H9 (cell line): ENCODE results near the gene NECAB2. TPM values are rescaled to one million over a fixed set of nuclear protein-coding genes. Genes with fewer than 3 reads are reported as not detected.

Source experiments
- DNase-seq: peaks from one replicate; pipeline ENCODE4 v3.0.0-alpha.2; 2017
- H2AFZ ChIP-seq: one replicate; pipeline ENCODE4 v1.6.1; 2013; ENCODE audit warnings: mild to moderate bottlenecking, low read length, control low read depth, moderate library complexity
- H2AK5ac ChIP-seq: 2 replicates; pipeline ENCODE4 v1.6.1; 2013; ENCODE audit warnings: low read length, control low read depth, mixed read lengths; ENCODE audit not compliant: insufficient read length
- H2BK120ac ChIP-seq: one replicate; pipeline ENCODE4 v1.6.1; 2013; ENCODE audit warnings: low read depth, mild to moderate bottlenecking, low read length, control low read depth, inconsistent platforms; ENCODE audit not compliant: poor library complexity, severe bottlenecking
- H2BK12ac ChIP-seq: 2 replicates; pipeline ENCODE4 v1.6.1; 2013; ENCODE audit warnings: low read length, control low read depth, mixed read lengths, low read depth; ENCODE audit not compliant: insufficient read length
- H2BK15ac ChIP-seq: 2 replicates; pipeline ENCODE4 v1.6.1; 2013; ENCODE audit warnings: low read depth, low read length, control low read depth
- H2BK20ac ChIP-seq: one replicate; pipeline ENCODE4 v1.6.1; 2013; ENCODE audit warnings: low read depth, mild to moderate bottlenecking, low read length, control low read depth, inconsistent platforms; ENCODE audit not compliant: poor library complexity, severe bottlenecking
- H2BK5ac ChIP-seq: 2 replicates; pipeline ENCODE4 v1.6.1; 2013; ENCODE audit warnings: low read length, control low read depth, mixed read lengths; ENCODE audit not compliant: insufficient read length
- H3K14ac ChIP-seq: 2 replicates; pipeline ENCODE4 v1.6.1; 2013; ENCODE audit warnings: low read length, control low read depth; ENCODE audit not compliant: insufficient read depth
- H3K18ac ChIP-seq: 2 replicates; pipeline ENCODE4 v1.6.1; 2013; ENCODE audit warnings: low read depth, mild to moderate bottlenecking, mixed read lengths, low read length, control low read depth; ENCODE audit not compliant: insufficient read length
- H3K23ac ChIP-seq: 2 replicates; pipeline ENCODE4 v1.6.1; 2013; ENCODE audit warnings: low read length, control low read depth, mixed read lengths, low read depth; ENCODE audit not compliant: insufficient read length
- H3K23me2 ChIP-seq: 2 replicates; pipeline ENCODE4 v1.6.1; 2013; ENCODE audit warnings: low read depth, mild to moderate bottlenecking, mixed read lengths, low read length, control low read depth; ENCODE audit not compliant: insufficient read length, poor library complexity, severe bottlenecking
- H3K27ac ChIP-seq: 2 replicates; pipeline ENCODE4 v1.5.1; 2013; ENCODE audit warnings: low read length, control low read depth, mixed read lengths, low read depth; ENCODE audit not compliant: insufficient read length
- H3K27me3 ChIP-seq: 2 replicates; pipeline ENCODE4 v1.6.1; 2013; ENCODE audit warnings: low read length, control low read depth, inconsistent platforms; ENCODE audit not compliant: insufficient read depth
- H3K4ac ChIP-seq: 2 replicates; pipeline ENCODE4 v1.6.1; 2013; ENCODE audit warnings: low read depth, mild to moderate bottlenecking, control low read depth, inconsistent platforms, low read length, moderate library complexity
- H3K4me1 ChIP-seq: 2 replicates; pipeline ENCODE4 v1.6.1; 2013; ENCODE audit warnings: low read length, control low read depth, inconsistent platforms; ENCODE audit not compliant: insufficient read depth
- H3K4me2 ChIP-seq: 2 replicates; pipeline ENCODE4 v1.6.1; 2013; ENCODE audit warnings: low read length, control low read depth, mixed read lengths; ENCODE audit not compliant: insufficient read length, insufficient read depth
- H3K56ac ChIP-seq: 2 replicates; pipeline ENCODE4 v1.6.1; 2013; ENCODE audit warnings: low read depth, mild to moderate bottlenecking, mixed read lengths, low read length, control low read depth; ENCODE audit not compliant: insufficient read length
- H3K79me1 ChIP-seq: 2 replicates; pipeline ENCODE4 v1.6.1; 2013; ENCODE audit warnings: low read depth, mild to moderate bottlenecking, moderate library complexity, low read length, control low read depth, inconsistent platforms; ENCODE audit not compliant: insufficient read depth, poor library complexity, severe bottlenecking
- H3K79me2 ChIP-seq: 2 replicates; pipeline ENCODE4 v1.6.1; 2013; ENCODE audit warnings: low read length, control low read depth, inconsistent platforms; ENCODE audit not compliant: insufficient read depth
- H3K9ac ChIP-seq: 2 replicates; pipeline ENCODE4 v1.6.1; 2013; ENCODE audit warnings: low read length, control low read depth, mixed read lengths; ENCODE audit not compliant: insufficient read length; ENCODE audit errors: extremely low read depth
- H3K9me3 ChIP-seq: one replicate; pipeline ENCODE4 v1.6.1; 2013; ENCODE audit warnings: low read depth, low read length, inconsistent platforms; ENCODE audit not compliant: control insufficient read depth
- H3T11ph ChIP-seq: one replicate; pipeline ENCODE4 v1.6.1; 2013; ENCODE audit warnings: mild to moderate bottlenecking, low read length, control low read depth, inconsistent platforms
- H4K20me1 ChIP-seq: one replicate; pipeline ENCODE4 v1.6.1; 2013; ENCODE audit not compliant: control insufficient read depth, insufficient read length, insufficient read depth
- H4K5ac ChIP-seq: 2 replicates; pipeline ENCODE4 v1.6.1; 2013; ENCODE audit warnings: low read depth, mild to moderate bottlenecking, mixed read lengths, low read length, control low read depth; ENCODE audit not compliant: insufficient read length
- H4K8ac ChIP-seq: replicated peaks from 2 replicates; pipeline ENCODE4 v1.6.1; 2013; ENCODE audit warnings: low read length, control low read depth, mixed read lengths, low read depth; ENCODE audit not compliant: insufficient read length
- H4K91ac ChIP-seq: 2 replicates; pipeline ENCODE4 v1.6.1; 2013; ENCODE audit warnings: low read depth, mild to moderate bottlenecking, moderate library complexity, mixed read lengths, low read length, control low read depth; ENCODE audit not compliant: insufficient read length
- H3K27ac Mint-ChIP-seq, 3 experiments: 2 replicates in 2 of 3; 3 replicates in 1 of 3; pipeline ENCODE4 v1.8.0; 2020 to 2021; ENCODE audit warnings: mixed read lengths in 3 of 3, mild to moderate bottlenecking in 1 of 3, moderate library complexity in 1 of 3
- H3K27me3 Mint-ChIP-seq: 2 replicates; pipeline ENCODE4 v1.8.0; 2021; ENCODE audit warnings: low read depth, mild to moderate bottlenecking, moderate library complexity, mixed read lengths
- H3K36me3 Mint-ChIP-seq, 3 experiments: 2 replicates in 2 of 3; 3 replicates in 1 of 3; pipeline ENCODE4 v1.8.0; 2020 to 2021; ENCODE audit warnings: low read depth in 3 of 3, mixed read lengths in 3 of 3; ENCODE audit not compliant: insufficient read depth in 1 of 3
- H3K4me1 Mint-ChIP-seq, 2 experiments: 2 replicates each; pipeline ENCODE4 v1.8.0; 2020; ENCODE audit warnings: mixed read lengths in 2 of 2
- H3K4me3 Mint-ChIP-seq, 2 experiments: 2 replicates in 1 of 2; 3 replicates in 1 of 2; pipeline ENCODE4 v1.8.0; 2020 to 2021; ENCODE audit warnings: mild to moderate bottlenecking in 2 of 2, mixed read lengths in 2 of 2, moderate library complexity in 1 of 2
- H3K9me3 Mint-ChIP-seq, 2 experiments: 2 replicates in 1 of 2; 3 replicates in 1 of 2; pipeline ENCODE4 v1.8.0; 2020; ENCODE audit warnings: mild to moderate bottlenecking in 2 of 2, mixed read lengths in 2 of 2, moderate library complexity in 1 of 2
- WGBS: extraction: QIAGEN DNeasy Blood & Tissue Kit; methylation state at CpG from one replicate; pipeline ENCODE4 v1.1.7; 2013; ENCODE audit warnings: missing lambda C conversion rate, low lambda C conversion rate, mixed read lengths; ENCODE audit not compliant: insufficient read length; ENCODE audit errors: extremely low coverage; 5-methylcytosine and 5-hydroxymethylcytosine counted together
- total RNA-seq: library from RNA; stranded (reverse); gene quantifications from 2 replicates; pipeline ENCODE4 v1.2.1, GENCODE V29; 2021
- TF ChIP-seq, protein P1 (sequence below): fragments of 200-600 bp; sonication (generic); conservative IDR thresholded peaks from 3 replicates; pipeline ENCODE4 v1.8.0; 2021; ENCODE audit warnings: antibody characterized with exemption, mild to moderate bottlenecking

NECAB2 gene
- total RNA-seq, 1 experiment from 2014 or later: 12.6 TPM

DNA sequence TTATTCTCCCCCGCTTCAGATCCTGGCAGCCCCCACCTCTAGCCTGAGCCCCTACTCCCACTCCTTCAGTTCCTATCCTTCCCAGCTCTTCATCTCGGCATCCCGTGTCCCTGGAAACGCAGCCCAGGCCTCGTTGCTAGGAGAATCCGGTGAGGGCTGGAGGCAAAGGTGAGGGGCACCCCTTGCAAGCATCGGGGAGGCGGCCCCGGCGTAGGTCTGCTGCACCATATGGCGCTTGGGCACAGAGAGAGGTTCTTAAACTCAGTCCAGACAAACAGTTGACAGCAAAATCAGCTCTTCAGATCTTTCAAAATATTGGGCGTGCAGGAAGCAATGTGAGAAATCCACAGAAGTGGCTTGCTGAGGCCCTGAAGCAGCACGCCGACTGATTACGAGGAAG is 59.6 kb downstream of the NECAB2 start:
- H3K4me1 Mint-ChIP-seq: peaks cover 33 to 42% of the 10 kb centered on the region in 2 experiments
- Histone ChIP-seq H3K23ac (no peak overlapping the region), H3K14ac (0 out of 2 replicates have a peak overlapping the region, but pooled peaks have one; percentile 16)

More for the DNA sequence above, 59.6 kb downstream of the NECAB2 start:
- no peak overlapping the region for H4K91ac ChIP-seq
- H3K36me3 Mint-ChIP-seq: no peaks in the 10 kb centered on the region
- H4K8ac ChIP-seq: no peak overlapping the region
- no peak overlapping the region for H4K5ac ChIP-seq
- H3K56ac ChIP-seq: no peak overlapping the region
- no peaks in the 10 kb centered on the region; a peak in 2 of 5 replicates for H3K9me3 Mint-ChIP-seq
- no peak overlapping the region for H3K18ac ChIP-seq
- no peaks in the 10 kb centered on the region for H3K79me1 ChIP-seq
- no CpG with 5 or more reads among the region's 15 CpGs for WGBS
- TF ChIP-seq, protein P1, sequence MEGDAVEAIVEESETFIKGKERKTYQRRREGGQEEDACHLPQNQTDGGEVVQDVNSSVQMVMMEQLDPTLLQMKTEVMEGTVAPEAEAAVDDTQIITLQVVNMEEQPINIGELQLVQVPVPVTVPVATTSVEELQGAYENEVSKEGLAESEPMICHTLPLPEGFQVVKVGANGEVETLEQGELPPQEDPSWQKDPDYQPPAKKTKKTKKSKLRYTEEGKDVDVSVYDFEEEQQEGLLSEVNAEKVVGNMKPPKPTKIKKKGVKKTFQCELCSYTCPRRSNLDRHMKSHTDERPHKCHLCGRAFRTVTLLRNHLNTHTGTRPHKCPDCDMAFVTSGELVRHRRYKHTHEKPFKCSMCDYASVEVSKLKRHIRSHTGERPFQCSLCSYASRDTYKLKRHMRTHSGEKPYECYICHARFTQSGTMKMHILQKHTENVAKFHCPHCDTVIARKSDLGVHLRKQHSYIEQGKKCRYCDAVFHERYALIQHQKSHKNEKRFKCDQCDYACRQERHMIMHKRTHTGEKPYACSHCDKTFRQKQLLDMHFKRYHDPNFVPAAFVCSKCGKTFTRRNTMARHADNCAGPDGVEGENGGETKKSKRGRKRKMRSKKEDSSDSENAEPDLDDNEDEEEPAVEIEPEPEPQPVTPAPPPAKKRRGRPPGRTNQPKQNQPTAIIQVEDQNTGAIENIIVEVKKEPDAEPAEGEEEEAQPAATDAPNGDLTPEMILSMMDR: no peak
- H2BK5ac ChIP-seq: no peak overlapping the region
- no peak overlapping the region for H2BK12ac ChIP-seq
- H3K4me2 ChIP-seq: no peak overlapping the region
- no peak overlapping the region for H3K4ac ChIP-seq
- H3K27ac ChIP-seq: no peak overlapping the region
- H2AK5ac ChIP-seq: no peak overlapping the region
- no peak overlapping the region for H3K4me3 Mint-ChIP-seq
- no peaks in the 10 kb centered on the region for H4K20me1 ChIP-seq
- peak overlapping the region in 1 of 3 experiments; percentile 15; a peak in 1 of 7 replicates for H3K27ac Mint-ChIP-seq
- H3K23me2 ChIP-seq: no peaks in the 10 kb centered on the region
- H3K27me3 ChIP-seq: no peaks in the 10 kb centered on the region
- H2BK120ac ChIP-seq: no peak overlapping the region
- H2BK20ac ChIP-seq: no peak overlapping the region
- no peak overlapping the region for H2AFZ ChIP-seq
- no peaks in the 10 kb centered on the region for H3K9me3 ChIP-seq
- DNase-seq: no peak
- H3K79me2 ChIP-seq: no peaks in the 10 kb centered on the region
- peaks cover 10% of the 10 kb centered on the region for H3K27me3 Mint-ChIP-seq
- H3K4me1 ChIP-seq: no peaks in the 10 kb centered on the region
- H3K9ac ChIP-seq: no peak overlapping the region
- H3T11ph ChIP-seq: no peak overlapping the region
- H2BK15ac ChIP-seq: no peak overlapping the region
